Stimulated activated CD8-positive, alpha-beta memory T cell treated with anti-CD3 and anti-CD28 coated beads, Interleukin-12 subunit alpha, Interleukin-12 subunit beta, amount 100 ng/mL, for 4 hours (primary cell): Measurements from ENCODE around the gene DNAJC18.

Experiments used
- DNase-seq: peaks from one replicate; pipeline ENCODE4 v3.0.0-alpha.2; 2020; ENCODE audit warnings: low read depth

DNAJC18 gene

GRCh38 chr5:139368613-139369012 lies 70.7 kb downstream of the DNAJC18 start:
- DNase-seq = no peak

GRCh38 chr5:139364466-139364865 lies 74.9 kb downstream of the DNAJC18 start:
- no peak for DNase-seq

- DNase-seq = no peak
Observed at GRCh38 chr5:139363937-139364336, 75.4 kb downstream of the DNAJC18 start.

GRCh38 chr5:139361835-139362429 lies 77.4 kb downstream of the DNAJC18 start:
- DNase-seq = no peak

GRCh38 chr5:139360384-139360783 lies 78.9 kb downstream of the DNAJC18 start:
- no peak for DNase-seq
